Activated CD4-positive, alpha-beta memory T cell treated with anti-CD3 and anti-CD28 coated beads for 36 hours (primary cell): Measurements from ENCODE around the gene WRNIP1. TPM values are rescaled to one million over a fixed set of nuclear protein-coding genes. Genes with fewer than 3 reads are reported as not detected.

ENCODE experiments used
- CTCF ChIA-PET: fragments of 350-600 bp; sonication (Branson Sonifier 250); formaldehyde crosslinking; loops from one replicate; lab custom pipeline; 2021; ENCODE audit warnings: antibody characterized with exemption, inconsistent platforms; lab: Charles Lee
- POLR2A ChIA-PET: fragments of 350-600 bp; sonication (Branson Sonifier 250); formaldehyde crosslinking; loops from one replicate; lab custom pipeline; 2021; ENCODE audit warnings: antibody characterized with exemption; lab: Charles Lee
- DNase-seq: peaks from one replicate; pipeline ENCODE4 v3.0.0-alpha.2; 2020
- H3K27ac Mint-ChIP-seq: one replicate; pipeline ENCODE4 v1.8.0; 2021; ENCODE audit warnings: mixed read lengths
- H3K27me3 Mint-ChIP-seq: one replicate; pipeline ENCODE4 v1.8.0; 2021; ENCODE audit warnings: mixed read lengths
- H3K36me3 Mint-ChIP-seq: one replicate; pipeline ENCODE4 v1.8.0; 2021; ENCODE audit warnings: mixed read lengths
- H3K4me1 Mint-ChIP-seq: one replicate; pipeline ENCODE4 v1.8.0; 2021; ENCODE audit warnings: low read depth, mixed read lengths
- H3K4me3 Mint-ChIP-seq: one replicate; pipeline ENCODE4 v1.8.0; 2021; ENCODE audit warnings: mild to moderate bottlenecking, mixed read lengths
- H3K9me3 Mint-ChIP-seq: one replicate; pipeline ENCODE4 v1.8.0; 2021; ENCODE audit warnings: mixed read lengths
- intact Hi-C: fragments of 100-400 bp; cut with micrococcal nuclease; formaldehyde crosslinking; loops from one replicate; pipeline ENCODE4 v1.15.1; 2023
- total RNA-seq, 2 experiments: library from RNA; stranded (reverse); gene quantifications; one replicate each; pipeline ENCODE4 v1.2.3, GENCODE V29; 2021

The WRNIP1 gene
- total RNA-seq, 2 experiments from 2014 or later: 32.7 to 32.8 TPM

GRCh38 chr6:2812695-2813094 lies 47.5 kb downstream of the WRNIP1 start:
- peaks cover 17% of the 10 kb centered on the region for H3K4me1 Mint-ChIP-seq
- CTCF ChIA-PET: interaction anchor here (0.6 kb wide), 1 partner anchor 22 kb away, joined by 3 read pairs; no protein-coding TSS in a partner anchor
- DNase-seq: no peak
- no peaks in the 10 kb centered on the region for H3K27me3 Mint-ChIP-seq
- intact Hi-C loops: no loop called here
- H3K36me3 Mint-ChIP-seq: peaks cover 12% of the 10 kb centered on the region
- POLR2A ChIA-PET: no interaction called here
- no peak overlapping the region for H3K27ac Mint-ChIP-seq
- H3K9me3 Mint-ChIP-seq: peaks cover 27% of the 10 kb centered on the region
- no peak overlapping the region for H3K4me3 Mint-ChIP-seq

GRCh38 chr6:2816158-2816557 lies 51.0 kb downstream of the WRNIP1 start:
- intact Hi-C loops: no loop called here
- Mint-ChIP-seq H3K27ac (no peak overlapping the region), H3K4me3 (no peak overlapping the region), H3K4me1 (peaks cover 28% of the 10 kb centered on the region), H3K27me3 (no peaks in the 10 kb centered on the region), H3K36me3 (peaks cover 12% of the 10 kb centered on the region), H3K9me3 (peaks cover 27% of the 10 kb centered on the region)
- no peak for DNase-seq
- ChIA-PET CTCF (interaction anchor here (0.7 kb wide), 1 partner anchor 10 kb away, joined by 3 read pairs; no protein-coding TSS in a partner anchor), POLR2A (no interaction called here)

GRCh38 chr6:2817903-2818443 lies 52.8 kb downstream of the WRNIP1 start:
- ChIA-PET CTCF (interaction anchor here (0.7 to 1.0 kb wide), 2 partner anchors 122 to 339 kb away, joined by 3 read pairs; partner anchors contain the start of gene TUBB2A), POLR2A (no interaction called here)
- intact Hi-C loops: no loop called here
- H3K36me3 Mint-ChIP-seq: peaks cover 12% of the 10 kb centered on the region
- no peaks in the 10 kb centered on the region for H3K27me3 Mint-ChIP-seq
- peaks cover 27% of the 10 kb centered on the region for H3K9me3 Mint-ChIP-seq
- no peak overlapping the region for H3K27ac Mint-ChIP-seq
- no peak overlapping the region for H3K4me3 Mint-ChIP-seq
- peaks cover 30% of the 10 kb centered on the region for H3K4me1 Mint-ChIP-seq
- DNase-seq: no peak

- intact Hi-C loops: no loop called here
- no peaks in the 10 kb centered on the region for H3K27me3 Mint-ChIP-seq
- peak; percentile 38 for DNase-seq
- POLR2A ChIA-PET: no interaction called here
- no peak overlapping the region for H3K4me3 Mint-ChIP-seq
- CTCF ChIA-PET: interaction anchor here (0.7 to 1.0 kb wide), 3 partner anchors 122 to 339 kb away, joined by 3 read pairs; partner anchors contain the start of gene TUBB2A
- no peak overlapping the region for H3K27ac Mint-ChIP-seq
- H3K4me1 Mint-ChIP-seq: peaks cover 33% of the 10 kb centered on the region
- peaks cover 12% of the 10 kb centered on the region for H3K36me3 Mint-ChIP-seq
- H3K9me3 Mint-ChIP-seq: peaks cover 27% of the 10 kb centered on the region
Measured at GRCh38 chr6:2818593-2818992, 53.4 kb downstream of the WRNIP1 start.

- H3K4me3 Mint-ChIP-seq: no peak overlapping the region
- peaks cover 27% of the 10 kb centered on the region for H3K9me3 Mint-ChIP-seq
- DNase-seq: no peak
- POLR2A ChIA-PET: no interaction called here
- no peak overlapping the region for H3K27ac Mint-ChIP-seq
- no peaks in the 10 kb centered on the region for H3K27me3 Mint-ChIP-seq
- CTCF ChIA-PET: interaction anchor here (0.8 to 1.0 kb wide), 2 partner anchors 121 to 133 kb away, joined by 3 read pairs; no protein-coding TSS in a partner anchor
- H3K4me1 Mint-ChIP-seq: peaks cover 35% of the 10 kb centered on the region
- H3K36me3 Mint-ChIP-seq: peaks cover 12% of the 10 kb centered on the region
- intact Hi-C loops: no loop called here
Measured at GRCh38 chr6:2819115-2819514, 53.9 kb downstream of the WRNIP1 start.

- Mint-ChIP-seq H3K9me3 (peaks cover 27% of the 10 kb centered on the region), H3K27ac (peak overlapping the region; percentile 53), H3K27me3 (no peaks in the 10 kb centered on the region), H3K4me1 (peaks cover 35% of the 10 kb centered on the region), H3K4me3 (no peak overlapping the region), H3K36me3 (peaks cover 12% of the 10 kb centered on the region)
- no peak for DNase-seq
- ChIA-PET POLR2A (no interaction called here), CTCF (no interaction called here)
- intact Hi-C loops: loop anchor here (2.0 kb wide), 1 partner anchor 21 kb away; the partner anchor contains the start of gene SERPINB1
Measured at GRCh38 chr6:2819978-2820377, 54.8 kb downstream of the WRNIP1 start.

GRCh38 chr6:2820415-2820814 lies 55.2 kb downstream of the WRNIP1 start:
- intact Hi-C loops: loop anchor here (2.0 kb wide), 1 partner anchor 20 kb away; the partner anchor contains the start of gene SERPINB1
- Mint-ChIP-seq H3K27me3 (no peaks in the 10 kb centered on the region), H3K36me3 (peaks cover 12% of the 10 kb centered on the region), H3K4me1 (peaks cover 35% of the 10 kb centered on the region), H3K9me3 (peaks cover 22% of the 10 kb centered on the region), H3K27ac (peak overlapping the region; percentile 53), H3K4me3 (no peak overlapping the region)
- no peak for DNase-seq
- CTCF ChIA-PET: interaction anchor here (0.6 kb wide), 1 partner anchor 29 kb away, joined by 3 read pairs; no protein-coding TSS in a partner anchor
- POLR2A ChIA-PET: no interaction called here

- no peaks in the 10 kb centered on the region for H3K27me3 Mint-ChIP-seq
- H3K9me3 Mint-ChIP-seq: peaks cover 11% of the 10 kb centered on the region
- peaks cover 5% of the 10 kb centered on the region for H3K36me3 Mint-ChIP-seq
- no peak overlapping the region for H3K4me3 Mint-ChIP-seq
- peaks cover 35% of the 10 kb centered on the region for H3K4me1 Mint-ChIP-seq
- POLR2A ChIA-PET: no interaction called here
- CTCF ChIA-PET: no interaction called here
- H3K27ac Mint-ChIP-seq: no peak overlapping the region
- intact Hi-C loops: loop anchor here (2.0 kb wide), 1 partner anchor 19 kb away; the partner anchor contains the start of gene SERPINB1
- no peak for DNase-seq
Measured at GRCh38 chr6:2821554-2821953, 56.4 kb downstream of the WRNIP1 start.

GRCh38 chr6:2823104-2823850 lies 58.1 kb downstream of the WRNIP1 start:
- H3K4me3 Mint-ChIP-seq: no peak overlapping the region
- no peak for DNase-seq
- H3K9me3 Mint-ChIP-seq: no peaks in the 10 kb centered on the region
- POLR2A ChIA-PET: interaction anchor here (0.6 kb wide), 1 partner anchor 1465 kb away, joined by 3 read pairs; no protein-coding TSS in a partner anchor
- H3K27ac Mint-ChIP-seq: no peak overlapping the region
- H3K36me3 Mint-ChIP-seq: no peaks in the 10 kb centered on the region
- intact Hi-C loops: no loop called here
- peaks cover 25% of the 10 kb centered on the region for H3K4me1 Mint-ChIP-seq
- CTCF ChIA-PET: no interaction called here
- H3K27me3 Mint-ChIP-seq: no peaks in the 10 kb centered on the region

GRCh38 chr6:2826131-2826530 lies 60.9 kb downstream of the WRNIP1 start:
- Mint-ChIP-seq H3K4me1 (peaks cover 9% of the 10 kb centered on the region), H3K27me3 (no peaks in the 10 kb centered on the region), H3K4me3 (no peak overlapping the region), H3K27ac (no peak overlapping the region), H3K36me3 (peaks cover 8% of the 10 kb centered on the region), H3K9me3 (no peaks in the 10 kb centered on the region)
- DNase-seq: no peak
- POLR2A ChIA-PET: interaction anchor here (0.8 to 1.5 kb wide), 2 partner anchors 14 to 16 kb away, joined by 3 to 4 read pairs; partner anchors contain the start of gene SERPINB1
- intact Hi-C loops: no loop called here
- CTCF ChIA-PET: interaction anchor here (0.9 to 1.7 kb wide), 3 partner anchors 10 to 65 kb away, joined by 3 to 5 read pairs (median 5); no protein-coding TSS in a partner anchor

GRCh38 chr6:2827142-2827541 lies 61.9 kb downstream of the WRNIP1 start:
- H3K36me3 Mint-ChIP-seq: peaks cover 17% of the 10 kb centered on the region
- ChIA-PET CTCF (interaction anchor here (0.6 kb wide), 1 partner anchor 632 kb away, joined by 3 read pairs; no protein-coding TSS in a partner anchor), POLR2A (interaction anchor here (1.5 kb wide), 1 partner anchor 13 kb away, joined by 4 read pairs; no protein-coding TSS in a partner anchor)
- no peak overlapping the region for H3K27ac Mint-ChIP-seq
- H3K9me3 Mint-ChIP-seq: no peaks in the 10 kb centered on the region
- H3K4me1 Mint-ChIP-seq: peaks cover 6% of the 10 kb centered on the region
- H3K27me3 Mint-ChIP-seq: no peaks in the 10 kb centered on the region
- intact Hi-C loops: no loop called here
- H3K4me3 Mint-ChIP-seq: no peak overlapping the region
- no peak for DNase-seq

GRCh38 chr6:2828629-2829028 lies 63.4 kb downstream of the WRNIP1 start:
- ChIA-PET POLR2A (no interaction called here), CTCF (no interaction called here)
- Mint-ChIP-seq H3K36me3 (peaks cover 24% of the 10 kb centered on the region), H3K9me3 (no peaks in the 10 kb centered on the region), H3K27ac (no peak overlapping the region), H3K4me3 (no peak overlapping the region), H3K27me3 (no peaks in the 10 kb centered on the region), H3K4me1 (peaks cover 3% of the 10 kb centered on the region)
- DNase-seq: no peak
- intact Hi-C loops: no loop called here
